GM23248 (cell line): ENCODE results near the gene E2F1.

ENCODE experiments used
- EZH2 ChIP-seq: fragments of 200-600 bp; sonication (generic); IDR thresholded peaks from 2 replicates; pipeline ENCODE4 v1.6.1; 2018; ENCODE audit warnings: antibody characterized with exemption, mild to moderate bottlenecking; ENCODE audit not compliant: insufficient read depth, poor library complexity, severe bottlenecking
- EZH2phosphoT487 ChIP-seq: fragments of 200-600 bp; sonication (generic); IDR thresholded peaks from 2 replicates; pipeline ENCODE4 v1.6.1; 2018; ENCODE audit warnings: antibody characterized with exemption, moderate library complexity, mild to moderate bottlenecking, low read depth; ENCODE audit not compliant: insufficient read depth

DNA sequence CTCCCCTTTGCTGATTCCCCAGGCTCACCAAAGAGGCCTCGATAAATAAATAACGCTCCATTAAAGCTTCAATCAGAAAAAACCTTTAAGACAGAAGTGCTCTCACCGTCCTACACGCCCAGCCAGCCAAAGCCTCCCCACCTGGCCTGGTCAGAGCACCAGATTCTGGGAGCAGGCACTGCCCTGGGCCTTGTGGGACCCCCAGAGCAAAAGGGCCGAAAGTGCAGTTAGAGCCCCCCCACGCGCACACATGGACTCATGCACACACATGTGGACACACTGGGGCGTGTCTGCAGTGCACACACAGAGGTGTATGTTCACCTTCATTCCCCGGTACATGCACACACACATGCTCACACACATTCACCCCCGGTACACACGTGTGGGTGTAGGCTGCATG lies 10.1 kb downstream of the E2F1 start:
- TF ChIP-seq EZH2phosphoT487: no peak
- TF ChIP-seq EZH2: no peak
